Measurements from ENCODE around the gene SUCO. TPM values are rescaled to one million over a fixed set of nuclear protein-coding genes. Genes with fewer than 3 reads are reported as not detected.

The SUCO gene
- total RNA-seq, 4 donors from 2014 or later, result 27.7 to 63.2 (median 42.9) TPM

DNA sequence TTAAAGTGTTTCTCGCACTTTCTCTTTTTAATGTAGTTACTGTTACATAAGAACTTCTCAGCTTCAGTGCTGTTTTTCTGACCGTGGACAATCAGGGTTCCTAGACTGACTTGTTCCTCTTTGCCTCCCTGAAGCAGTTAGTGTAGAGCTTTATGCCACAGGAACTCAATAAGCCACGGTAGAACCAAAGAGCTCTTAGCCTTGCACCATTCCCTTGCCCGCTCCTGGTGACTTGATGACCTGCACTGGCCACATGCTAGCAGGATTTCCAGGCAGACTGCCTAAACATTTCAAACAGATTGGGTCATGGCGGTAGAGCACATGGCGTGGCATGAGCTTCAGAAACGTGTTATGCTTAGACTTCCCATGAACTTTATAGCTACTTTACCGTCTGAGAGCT, 107.2 kb downstream of the SUCO start:
- no peak overlapping the region for H3K27ac ChIP-seq
- no peaks in the 10 kb centered on the region for H3K36me3 ChIP-seq
- H3K9me3 ChIP-seq, result no peaks in the 10 kb centered on the region
- H3K4me1 ChIP-seq, result no peaks in the 10 kb centered on the region
- no peak overlapping the region for H3K4me3 ChIP-seq
- no peak for DNase-seq
- no peaks in the 10 kb centered on the region for H3K27me3 ChIP-seq
- TF ChIP-seq, protein P1, sequence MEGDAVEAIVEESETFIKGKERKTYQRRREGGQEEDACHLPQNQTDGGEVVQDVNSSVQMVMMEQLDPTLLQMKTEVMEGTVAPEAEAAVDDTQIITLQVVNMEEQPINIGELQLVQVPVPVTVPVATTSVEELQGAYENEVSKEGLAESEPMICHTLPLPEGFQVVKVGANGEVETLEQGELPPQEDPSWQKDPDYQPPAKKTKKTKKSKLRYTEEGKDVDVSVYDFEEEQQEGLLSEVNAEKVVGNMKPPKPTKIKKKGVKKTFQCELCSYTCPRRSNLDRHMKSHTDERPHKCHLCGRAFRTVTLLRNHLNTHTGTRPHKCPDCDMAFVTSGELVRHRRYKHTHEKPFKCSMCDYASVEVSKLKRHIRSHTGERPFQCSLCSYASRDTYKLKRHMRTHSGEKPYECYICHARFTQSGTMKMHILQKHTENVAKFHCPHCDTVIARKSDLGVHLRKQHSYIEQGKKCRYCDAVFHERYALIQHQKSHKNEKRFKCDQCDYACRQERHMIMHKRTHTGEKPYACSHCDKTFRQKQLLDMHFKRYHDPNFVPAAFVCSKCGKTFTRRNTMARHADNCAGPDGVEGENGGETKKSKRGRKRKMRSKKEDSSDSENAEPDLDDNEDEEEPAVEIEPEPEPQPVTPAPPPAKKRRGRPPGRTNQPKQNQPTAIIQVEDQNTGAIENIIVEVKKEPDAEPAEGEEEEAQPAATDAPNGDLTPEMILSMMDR (IDR thresholded peaks at IDR 0.05), result no peak
- TF ChIP-seq POLR2A (IDR thresholded peaks at IDR 0.05), result no peak

GRCh38 chr1:172641492-172641891, 108.5 kb downstream of the SUCO start:
- Histone ChIP-seq H3K9me3 (no peaks in the 10 kb centered on the region), H3K36me3 (no peaks in the 10 kb centered on the region), H3K4me3 (no peak overlapping the region), H3K4me1 (no peaks in the 10 kb centered on the region), H3K27ac (no peak overlapping the region), H3K27me3 (no peaks in the 10 kb centered on the region)
- TF ChIP-seq POLR2A (IDR thresholded peaks at IDR 0.05), result no peak
- TF ChIP-seq, protein P1 (IDR thresholded peaks at IDR 0.05), result no peak
- no peak for DNase-seq

DNA sequence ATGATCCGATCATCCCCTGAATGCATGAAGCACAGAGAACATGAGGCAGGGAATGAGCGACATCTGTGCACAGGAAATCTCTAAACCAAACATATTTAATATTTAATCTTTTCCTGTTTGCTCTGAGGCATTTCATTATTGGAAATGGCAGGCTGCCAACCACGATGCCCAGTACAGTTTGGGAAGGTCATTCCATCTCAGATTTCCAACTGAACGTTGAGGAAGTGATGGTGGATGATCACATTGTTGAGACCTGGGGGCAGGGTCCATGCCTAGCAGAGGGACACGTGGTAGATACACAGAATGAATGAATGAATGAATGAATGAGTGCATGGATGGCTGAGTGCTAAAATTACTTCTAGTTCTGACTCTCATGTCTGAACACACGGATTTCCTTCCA, 110.0 kb downstream of the SUCO start:
- no peaks in the 10 kb centered on the region for H3K4me1 ChIP-seq
- no peak overlapping the region for H3K27ac ChIP-seq
- TF ChIP-seq, protein P1 (IDR thresholded peaks at IDR 0.05), result no peak
- no peak for TF ChIP-seq POLR2A (IDR thresholded peaks at IDR 0.05)

GRCh38 chr1:172646653-172647052, 113.7 kb downstream of the SUCO start:
- H3K4me3 ChIP-seq, result no peak overlapping the region
- no peak overlapping the region for H3K27ac ChIP-seq
- no peaks in the 10 kb centered on the region for H3K4me1 ChIP-seq
- TF ChIP-seq POLR2A (IDR thresholded peaks at IDR 0.05), result no peak
- TF ChIP-seq, protein P1 (IDR thresholded peaks at IDR 0.05), result no peak
- DNase-seq, result no peak
- H3K9me3 ChIP-seq, result no peaks in the 10 kb centered on the region
- H3K36me3 ChIP-seq, result no peaks in the 10 kb centered on the region
- no peaks in the 10 kb centered on the region for H3K27me3 ChIP-seq

More for the DNA sequence above, 110.0 kb downstream of the SUCO start:
- DNase-seq, result no peak
- no peaks in the 10 kb centered on the region for H3K27me3 ChIP-seq
- H3K36me3 ChIP-seq, result no peaks in the 10 kb centered on the region
- H3K9me3 ChIP-seq, result no peaks in the 10 kb centered on the region
- H3K4me3 ChIP-seq, result no peak overlapping the region

- H3K9me3 ChIP-seq, result no peaks in the 10 kb centered on the region
- no peaks in the 10 kb centered on the region for H3K36me3 ChIP-seq
- no peak for DNase-seq
- no peak overlapping the region for H3K4me3 ChIP-seq
- H3K27ac ChIP-seq, result no peak overlapping the region
- H3K27me3 ChIP-seq, result no peaks in the 10 kb centered on the region
- H3K4me1 ChIP-seq, result no peaks in the 10 kb centered on the region
- TF ChIP-seq, protein P1 (IDR thresholded peaks at IDR 0.05), result no peak
- no peak for TF ChIP-seq POLR2A (IDR thresholded peaks at IDR 0.05)
Measured at GRCh38 chr1:172647110-172647564, 114.2 kb downstream of the SUCO start.

GRCh38 chr1:172647987-172648386, 115.0 kb downstream of the SUCO start:
- Histone ChIP-seq H3K4me1 (no peaks in the 10 kb centered on the region), H3K4me3 (no peak overlapping the region), H3K27ac (no peak overlapping the region), H3K36me3 (no peaks in the 10 kb centered on the region), H3K9me3 (no peaks in the 10 kb centered on the region), H3K27me3 (no peaks in the 10 kb centered on the region)
- no peak for DNase-seq
- TF ChIP-seq POLR2A (IDR thresholded peaks at IDR 0.05), result no peak
- TF ChIP-seq, protein P1 (IDR thresholded peaks at IDR 0.05), result no peak
